Myometrial cell (primary cell): ENCODE data around the gene SLC25A48. TPM values are rescaled to one million over a fixed set of nuclear protein-coding genes. Genes with fewer than 3 reads are reported as not detected.

Experiments used
- total RNA-seq: library from RNA; depleted of rRNA; stranded (reverse); fragments of >200 nt; gene quantifications from 2 replicates; pipeline ENCODE4 v1.2.3, GENCODE V29; 2015

Gene SLC25A48, protein sequence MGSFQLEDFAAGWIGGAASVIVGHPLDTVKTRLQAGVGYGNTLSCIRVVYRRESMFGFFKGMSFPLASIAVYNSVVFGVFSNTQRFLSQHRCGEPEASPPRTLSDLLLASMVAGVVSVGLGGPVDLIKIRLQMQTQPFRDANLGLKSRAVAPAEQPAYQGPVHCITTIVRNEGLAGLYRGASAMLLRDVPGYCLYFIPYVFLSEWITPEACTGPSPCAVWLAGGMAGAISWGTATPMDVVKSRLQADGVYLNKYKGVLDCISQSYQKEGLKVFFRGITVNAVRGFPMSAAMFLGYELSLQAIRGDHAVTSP
- not detected in 2 replicates for total RNA-seq

DNA sequence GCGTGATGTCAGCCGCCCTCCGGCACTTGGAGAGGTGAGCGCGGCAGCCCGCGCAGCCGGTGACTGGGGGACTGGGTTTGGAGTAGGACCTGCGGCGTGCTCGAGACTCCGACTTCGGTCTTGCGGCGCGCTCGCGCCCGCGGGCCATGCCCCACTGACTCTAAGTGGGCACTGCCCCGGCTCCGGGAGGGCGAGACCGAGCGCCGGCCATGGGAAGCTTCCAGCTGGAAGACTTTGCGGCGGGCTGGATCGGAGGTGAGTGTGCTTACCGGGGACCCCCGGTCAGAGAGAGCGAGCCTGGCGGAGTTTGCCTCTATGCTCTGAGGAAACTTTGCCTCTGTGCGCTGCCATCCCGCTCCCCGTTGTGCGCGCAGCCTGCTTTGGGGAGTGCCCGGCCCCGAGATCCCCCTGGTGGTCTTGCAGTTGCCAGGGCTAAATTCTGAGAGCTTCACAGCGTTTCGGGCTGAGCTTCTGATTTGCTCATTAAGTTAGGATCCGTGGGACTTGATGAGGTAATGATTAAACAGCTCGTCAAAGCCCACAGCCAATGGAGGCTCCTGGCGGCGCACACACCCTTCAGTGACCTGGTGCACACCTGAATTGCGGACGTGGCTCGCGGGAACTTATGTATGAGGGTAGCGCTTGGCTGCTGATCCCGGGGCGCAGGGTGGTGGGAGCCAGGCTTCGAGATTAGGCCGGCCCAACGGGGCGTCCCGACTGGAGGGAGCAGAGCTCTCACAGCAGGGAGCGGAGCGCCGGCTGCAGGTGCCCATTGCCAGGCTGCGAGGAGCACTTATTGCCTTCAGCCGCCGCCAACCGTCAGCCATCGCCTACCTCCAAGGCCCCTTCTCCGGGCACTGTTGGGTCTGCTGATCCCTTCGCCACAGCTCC is at the start of gene SLC25A48:
Gene SLC25A48 (plus strand): TSS at position 25 of the 891 bp plus-strand sequence. CDS start 185 bp downstream, at position 210.

DNA sequence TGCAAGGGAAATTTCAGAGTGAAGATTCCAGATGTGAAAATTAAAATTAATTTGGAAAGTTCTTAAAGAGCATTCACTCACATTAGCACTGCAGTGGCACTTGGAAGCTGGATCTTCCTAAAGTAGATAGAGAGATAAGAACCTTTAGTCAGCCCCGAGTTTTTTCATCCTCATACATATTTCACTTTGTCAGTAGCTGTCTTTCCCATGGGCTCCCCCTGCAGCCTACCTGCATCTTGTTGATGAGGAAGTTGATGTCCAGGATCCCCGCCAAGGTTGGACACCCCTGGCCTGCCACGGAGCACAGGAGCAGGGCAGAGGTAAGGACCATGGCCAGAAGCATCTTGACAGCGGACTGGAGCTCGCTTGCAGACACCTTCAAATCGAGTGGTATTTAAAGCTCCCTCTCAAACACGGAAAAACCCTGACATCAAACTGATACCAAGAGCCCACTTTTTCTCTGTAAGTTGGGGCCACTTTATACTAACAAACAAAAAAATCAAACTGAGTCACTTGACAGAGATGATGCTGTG is 61.1 kb downstream of the SLC25A48 start, which contains the start of gene IL9:
Gene IL9 (minus strand): TSS at position 368 of the 533 bp plus-strand sequence. CDS start 25 bp downstream, at position 343.

Other genes with a start within 250 kb of the SLC25A48 start
- gene IL9, start 61.2 kb downstream of the SLC25A48 start, total RNA-seq, result not detected in 2 replicates
- not detected in 2 replicates for gene LECT2, start 120.3 kb downstream of the SLC25A48 start, total RNA-seq
- 669 and 671 TPM in 2 replicates for gene TGFBI, start 194.3 kb downstream of the SLC25A48 start, total RNA-seq